ENCODE results near the gene UTP25.

The UTP25 gene

DNA sequence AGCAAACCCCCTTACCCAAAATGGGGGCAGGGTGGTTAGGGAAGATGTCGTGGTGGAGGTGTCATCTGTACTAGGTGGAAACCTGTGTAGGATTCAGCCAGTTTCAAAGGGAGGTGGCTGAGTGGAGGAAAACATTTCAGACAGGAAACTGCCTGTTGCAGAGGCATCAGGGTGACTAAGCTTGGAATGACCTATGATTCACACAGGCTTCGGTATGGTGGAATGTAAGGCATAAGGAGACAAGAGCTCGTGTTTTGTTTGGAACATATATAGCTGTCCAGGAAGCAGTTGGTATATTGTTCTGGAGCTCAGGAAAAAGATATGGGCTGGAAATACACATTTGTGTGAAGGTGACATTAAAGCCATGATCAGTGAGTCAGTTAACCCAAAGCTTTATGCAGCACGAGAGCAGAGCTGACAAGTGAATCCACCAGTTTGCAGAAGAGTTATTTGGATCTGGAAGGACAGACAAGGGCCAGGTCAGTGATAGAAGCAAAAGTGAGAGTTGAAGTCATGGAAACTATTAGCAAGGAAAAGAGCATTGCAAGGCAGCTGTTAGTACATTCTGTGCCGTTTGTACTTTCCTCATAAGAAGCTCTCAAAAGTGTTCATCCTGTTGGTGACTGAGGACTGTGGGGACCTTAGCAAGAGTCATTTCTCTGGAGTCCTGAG lies 12.2 kb downstream of the UTP25 start:
- Histone ChIP-seq H3K27me3 (ENCODE audit: control insufficient read depth in 1 of 2, insufficient read depth in 2 of 2, low read length in 2 of 2) (no peaks in the 10 kb centered on the region), H3K36me3 (ENCODE audit: control insufficient read depth in 2 of 2, insufficient read depth in 2 of 2, low read length in 2 of 2) (peaks cover 63 to 71% of the 10 kb centered on the region in 2 donors), H3K27ac (ENCODE audit: low read length) (no peak overlapping the region), H3K9me3 (ENCODE audit: control insufficient read depth in 2 of 2, low read length in 2 of 2) (no peaks in the 10 kb centered on the region), H3K4me3 (ENCODE audit: low read length in 2 of 2) (no peak overlapping the region), H3K4me1 (ENCODE audit: control insufficient read depth, insufficient read depth, low read length) (no peaks in the 10 kb centered on the region), H3K9ac (ENCODE audit: low read length in 2 of 2) (no peak overlapping the region)

DNA sequence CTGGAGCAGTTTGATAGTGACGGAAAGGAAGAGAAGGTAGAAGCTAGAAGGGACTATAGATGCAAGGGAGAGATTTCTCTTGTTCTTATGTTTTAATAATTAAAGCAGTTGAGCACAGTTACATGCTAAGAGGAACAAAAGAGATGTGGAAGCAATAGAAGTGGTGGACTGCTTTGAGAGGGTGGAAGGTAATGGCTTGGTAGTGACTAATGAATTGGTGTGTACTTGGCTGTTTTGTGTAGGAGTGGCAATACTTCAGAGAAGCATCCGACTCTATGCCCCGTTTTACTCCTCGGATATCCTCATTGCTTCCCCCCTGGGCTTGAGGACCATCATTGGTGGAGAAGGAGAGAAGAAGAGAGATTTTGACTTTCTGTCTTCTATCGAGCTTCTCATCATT lies 12.8 kb downstream of the UTP25 start:
- no peak overlapping the region for H3K9ac ChIP-seq (ENCODE audit: low read length in 2 of 2)
- no peaks in the 10 kb centered on the region for H3K4me1 ChIP-seq (ENCODE audit: control insufficient read depth, insufficient read depth, low read length)
- H3K36me3 ChIP-seq (ENCODE audit: control insufficient read depth in 2 of 2, insufficient read depth in 2 of 2, low read length in 2 of 2) = peaks cover 67% of the 10 kb centered on the region in 2 donors
- H3K9me3 ChIP-seq (ENCODE audit: control insufficient read depth in 2 of 2, low read length in 2 of 2) = no peaks in the 10 kb centered on the region
- no peak overlapping the region for H3K4me3 ChIP-seq (ENCODE audit: low read length in 2 of 2)
- no peak overlapping the region for H3K27ac ChIP-seq (ENCODE audit: low read length)
- H3K27me3 ChIP-seq (ENCODE audit: control insufficient read depth in 1 of 2, insufficient read depth in 2 of 2, low read length in 2 of 2) = no peaks in the 10 kb centered on the region

DNA sequence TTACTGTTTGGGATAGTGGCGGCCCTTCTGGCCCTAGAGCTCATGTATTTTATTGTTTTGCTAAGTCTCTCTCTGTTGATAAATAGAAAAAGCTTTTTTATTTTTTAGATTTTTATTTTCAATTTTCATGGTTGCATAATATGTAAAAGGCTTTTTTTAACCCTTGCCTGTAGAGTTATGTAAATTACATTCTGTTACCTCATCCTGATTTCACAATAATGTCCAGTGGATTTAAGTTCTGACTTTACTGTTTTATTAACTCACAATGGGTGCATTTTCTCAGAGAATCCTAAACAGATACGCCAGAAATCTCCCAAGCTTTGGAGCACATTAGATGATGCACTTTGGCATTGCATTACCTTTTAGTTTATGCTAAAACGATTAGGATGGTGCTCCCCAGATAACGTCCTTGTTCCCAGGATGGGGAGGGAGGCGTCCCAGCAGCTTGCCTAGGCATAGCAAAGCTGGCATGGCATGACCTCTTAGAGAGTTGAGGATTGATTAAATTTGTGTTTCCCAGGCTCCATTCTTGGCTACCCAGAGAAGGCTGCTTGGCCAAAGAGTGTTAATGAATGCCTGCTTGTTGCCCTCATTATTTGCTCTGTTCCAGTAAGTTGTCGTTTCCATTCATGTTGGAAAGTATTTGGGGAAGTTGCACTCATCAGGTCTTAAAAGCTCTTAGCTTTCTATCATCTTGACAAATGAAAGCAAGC lies 17.1 kb downstream of the UTP25 start:
- Histone ChIP-seq H3K36me3 (ENCODE audit: control insufficient read depth in 2 of 2, insufficient read depth in 2 of 2, low read length in 2 of 2) (peaks cover 48 to 53% of the 10 kb centered on the region in 2 donors), H3K4me3 (ENCODE audit: low read length in 2 of 2) (no peak overlapping the region), H3K4me1 (ENCODE audit: control insufficient read depth, insufficient read depth, low read length) (no peaks in the 10 kb centered on the region), H3K27me3 (ENCODE audit: control insufficient read depth in 1 of 2, insufficient read depth in 2 of 2, low read length in 2 of 2) (no peaks in the 10 kb centered on the region), H3K9me3 (ENCODE audit: control insufficient read depth in 2 of 2, low read length in 2 of 2) (no peaks in the 10 kb centered on the region), H3K9ac (ENCODE audit: low read length in 2 of 2) (no peak overlapping the region), H3K27ac (ENCODE audit: low read length) (no peak overlapping the region)

DNA sequence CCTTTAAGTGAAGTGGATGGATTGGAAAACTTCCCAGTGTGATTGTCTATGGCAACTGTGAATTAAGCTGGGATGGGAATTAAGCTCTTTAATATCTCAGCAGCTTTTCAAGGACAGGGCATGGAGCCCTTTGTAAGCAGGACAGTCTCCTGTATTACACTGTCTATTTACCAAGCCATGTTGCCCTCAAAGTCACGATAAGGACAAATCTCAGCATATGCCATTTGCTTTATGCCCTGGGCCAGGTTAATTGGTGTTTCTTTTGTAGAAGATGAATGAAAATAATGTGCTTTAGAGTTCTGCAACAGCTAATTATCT lies 17.6 kb downstream of the UTP25 start:
- Histone ChIP-seq H3K9me3 (ENCODE audit: control insufficient read depth in 2 of 2, low read length in 2 of 2) (no peaks in the 10 kb centered on the region), H3K27ac (ENCODE audit: low read length) (no peak overlapping the region), H3K27me3 (ENCODE audit: control insufficient read depth in 1 of 2, insufficient read depth in 2 of 2, low read length in 2 of 2) (no peaks in the 10 kb centered on the region), H3K9ac (ENCODE audit: low read length in 2 of 2) (no peak overlapping the region), H3K4me1 (ENCODE audit: control insufficient read depth, insufficient read depth, low read length) (no peaks in the 10 kb centered on the region), H3K4me3 (ENCODE audit: low read length in 2 of 2) (no peak overlapping the region), H3K36me3 (ENCODE audit: control insufficient read depth in 2 of 2, insufficient read depth in 2 of 2, low read length in 2 of 2) (peaks cover 44 to 49% of the 10 kb centered on the region in 2 donors)

DNA sequence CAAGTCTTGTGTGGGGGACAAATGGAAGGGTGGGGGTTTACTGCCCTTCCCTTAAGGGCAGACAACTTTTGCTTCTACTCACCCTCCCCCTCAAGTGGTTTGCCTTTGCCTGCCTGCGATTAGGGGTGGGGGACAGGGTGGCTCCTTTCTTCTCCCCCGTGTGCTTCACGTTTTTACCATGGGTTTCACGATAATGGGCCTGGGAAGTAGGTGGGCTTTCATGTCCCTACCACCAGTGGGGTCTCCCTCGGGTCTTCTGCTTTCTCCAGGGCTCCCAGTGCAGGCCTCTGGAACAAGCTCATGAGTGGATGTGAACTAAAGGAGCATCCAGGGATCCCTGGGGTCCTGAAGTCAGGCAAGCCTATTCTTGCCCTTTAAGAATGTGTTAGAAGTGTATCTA lies 21.6 kb downstream of the UTP25 start:
- no peak overlapping the region for H3K27ac ChIP-seq (ENCODE audit: low read length)
- peaks cover 26 to 35% of the 10 kb centered on the region in 2 donors for H3K36me3 ChIP-seq (ENCODE audit: control insufficient read depth in 2 of 2, insufficient read depth in 2 of 2, low read length in 2 of 2)
- H3K9me3 ChIP-seq (ENCODE audit: control insufficient read depth in 2 of 2, low read length in 2 of 2) = no peaks in the 10 kb centered on the region

DNA sequence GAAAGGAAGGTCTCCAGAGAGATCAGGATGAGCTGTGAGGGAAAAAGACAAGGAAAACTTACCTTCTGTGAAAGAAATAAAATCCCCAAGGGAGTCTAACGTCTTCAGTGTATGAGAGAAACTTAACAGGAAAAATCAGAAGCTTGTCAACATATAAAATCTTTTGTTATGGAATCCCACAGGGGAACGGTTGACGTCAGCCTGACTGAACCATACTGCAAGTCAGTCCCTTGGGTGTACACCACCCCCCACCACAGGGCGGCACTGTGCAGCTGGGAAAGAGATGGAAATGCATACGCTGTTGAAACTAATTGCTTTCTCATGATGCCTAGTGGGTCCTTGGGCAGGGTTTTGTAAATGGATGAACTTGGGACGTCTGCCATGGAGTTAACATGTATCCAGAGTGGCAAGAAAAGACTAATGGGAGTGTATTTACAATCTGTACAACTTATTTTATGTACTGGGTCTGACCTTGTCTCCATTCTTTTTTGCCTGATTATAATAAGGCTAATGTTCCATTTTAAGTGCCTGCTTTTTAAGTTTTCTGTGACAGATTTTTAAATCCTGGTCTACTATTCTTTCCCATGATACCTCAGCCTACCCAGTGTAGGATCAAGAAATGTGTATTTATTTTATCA lies 22.7 kb downstream of the UTP25 start:
- H3K27me3 ChIP-seq (ENCODE audit: control insufficient read depth in 1 of 2, insufficient read depth in 2 of 2, low read length in 2 of 2) = no peaks in the 10 kb centered on the region
- H3K36me3 ChIP-seq (ENCODE audit: control insufficient read depth in 2 of 2, insufficient read depth in 2 of 2, low read length in 2 of 2) = peaks cover 29 to 31% of the 10 kb centered on the region in 2 donors
- H3K27ac ChIP-seq (ENCODE audit: low read length) = no peak overlapping the region
- no peaks in the 10 kb centered on the region for H3K9me3 ChIP-seq (ENCODE audit: control insufficient read depth in 2 of 2, low read length in 2 of 2)
- no peak overlapping the region for H3K4me3 ChIP-seq (ENCODE audit: low read length in 2 of 2)
- H3K9ac ChIP-seq (ENCODE audit: low read length in 2 of 2) = no peak overlapping the region
- no peaks in the 10 kb centered on the region for H3K4me1 ChIP-seq (ENCODE audit: control insufficient read depth, insufficient read depth, low read length)

More for the DNA sequence above, 21.6 kb downstream of the UTP25 start:
- no peak overlapping the region for H3K4me3 ChIP-seq (ENCODE audit: low read length in 2 of 2)
- H3K9ac ChIP-seq (ENCODE audit: low read length in 2 of 2) = no peak overlapping the region
- H3K27me3 ChIP-seq (ENCODE audit: control insufficient read depth in 1 of 2, insufficient read depth in 2 of 2, low read length in 2 of 2) = no peaks in the 10 kb centered on the region
- no peaks in the 10 kb centered on the region for H3K4me1 ChIP-seq (ENCODE audit: control insufficient read depth, insufficient read depth, low read length)

DNA sequence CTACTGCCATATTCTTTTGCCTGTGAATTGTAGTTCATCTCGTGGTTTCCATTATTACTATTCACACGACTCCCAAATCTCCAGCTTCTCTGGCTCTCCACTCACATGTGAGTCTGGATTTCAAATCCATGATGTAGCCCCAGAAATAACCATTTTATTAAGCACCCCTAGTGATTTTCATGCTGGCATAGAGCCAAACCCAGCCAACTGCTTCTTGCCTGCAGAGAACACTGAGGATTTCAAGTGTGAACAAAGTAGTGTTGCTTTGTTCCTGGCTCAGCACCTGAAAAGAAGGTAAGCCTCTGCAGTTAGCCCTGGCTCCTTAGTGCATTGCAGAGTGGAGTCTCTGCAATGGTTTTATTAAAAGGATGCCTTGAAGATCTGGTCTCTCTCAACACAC lies 25.9 kb downstream of the UTP25 start:
- Histone ChIP-seq H3K4me3 (ENCODE audit: low read length in 2 of 2) (no peak overlapping the region), H3K27me3 (ENCODE audit: control insufficient read depth in 1 of 2, insufficient read depth in 2 of 2, low read length in 2 of 2) (no peaks in the 10 kb centered on the region), H3K9me3 (ENCODE audit: control insufficient read depth in 2 of 2, low read length in 2 of 2) (no peaks in the 10 kb centered on the region), H3K36me3 (ENCODE audit: control insufficient read depth in 2 of 2, insufficient read depth in 2 of 2, low read length in 2 of 2) (peaks cover 26 to 28% of the 10 kb centered on the region in 2 donors), H3K4me1 (ENCODE audit: control insufficient read depth, insufficient read depth, low read length) (no peaks in the 10 kb centered on the region), H3K9ac (ENCODE audit: low read length in 2 of 2) (no peak overlapping the region), H3K27ac (ENCODE audit: low read length) (no peak overlapping the region)

DNA sequence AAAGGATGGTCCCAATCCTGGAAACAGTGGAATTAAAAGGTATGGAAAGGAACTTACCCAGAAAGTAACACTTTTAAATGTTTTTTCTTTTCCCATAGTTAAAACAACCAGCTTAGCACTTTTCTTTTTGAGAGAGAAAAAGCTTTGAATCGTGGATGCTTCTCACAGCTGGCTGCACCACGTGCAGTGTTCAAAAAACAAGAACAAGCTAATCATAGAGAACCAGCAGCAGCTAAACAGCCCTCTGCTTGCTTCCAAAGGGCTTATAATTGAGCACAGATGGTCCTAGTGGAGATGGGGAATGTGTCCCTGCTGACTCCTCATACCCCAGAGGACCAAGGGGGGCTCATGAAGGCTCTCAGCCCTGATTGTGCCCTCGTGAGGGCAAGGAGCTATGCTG lies 26.4 kb downstream of the UTP25 start:
- Histone ChIP-seq H3K9me3 (ENCODE audit: control insufficient read depth in 2 of 2, low read length in 2 of 2) (no peaks in the 10 kb centered on the region), H3K4me1 (ENCODE audit: control insufficient read depth, insufficient read depth, low read length) (no peaks in the 10 kb centered on the region), H3K4me3 (ENCODE audit: low read length in 2 of 2) (no peak overlapping the region), H3K9ac (ENCODE audit: low read length in 2 of 2) (no peak overlapping the region), H3K27me3 (ENCODE audit: control insufficient read depth in 1 of 2, insufficient read depth in 2 of 2, low read length in 2 of 2) (no peaks in the 10 kb centered on the region), H3K36me3 (ENCODE audit: control insufficient read depth in 2 of 2, insufficient read depth in 2 of 2, low read length in 2 of 2) (peaks cover 23 to 25% of the 10 kb centered on the region in 2 donors), H3K27ac (ENCODE audit: low read length) (no peak overlapping the region)

DNA sequence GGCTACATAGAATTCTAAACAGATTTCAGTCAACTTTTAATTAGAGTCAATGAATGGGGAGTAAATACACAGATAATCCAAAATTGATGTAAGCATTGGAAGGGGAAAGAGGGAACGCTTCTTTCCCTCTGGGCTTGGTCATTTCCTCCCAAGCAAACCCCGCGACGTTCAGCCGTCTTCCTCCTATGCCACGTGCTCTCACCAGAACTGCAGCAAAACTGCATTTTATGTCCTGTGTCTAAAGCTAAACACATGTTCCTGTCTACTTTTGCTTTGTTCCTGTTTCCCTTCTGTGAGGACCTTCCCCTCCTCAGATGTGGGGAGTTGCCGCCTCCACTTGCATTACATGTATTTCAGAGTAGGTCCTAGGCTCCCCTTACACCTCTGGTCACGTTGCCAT lies 27.2 kb downstream of the UTP25 start:
- Histone ChIP-seq H3K4me3 (ENCODE audit: low read length in 2 of 2) (no peak overlapping the region), H3K27ac (ENCODE audit: low read length) (no peak overlapping the region), H3K36me3 (ENCODE audit: control insufficient read depth in 2 of 2, insufficient read depth in 2 of 2, low read length in 2 of 2) (peaks cover 19 to 21% of the 10 kb centered on the region in 2 donors), H3K27me3 (ENCODE audit: control insufficient read depth in 1 of 2, insufficient read depth in 2 of 2, low read length in 2 of 2) (no peaks in the 10 kb centered on the region), H3K9ac (ENCODE audit: low read length in 2 of 2) (no peak overlapping the region), H3K9me3 (ENCODE audit: control insufficient read depth in 2 of 2, low read length in 2 of 2) (no peaks in the 10 kb centered on the region), H3K4me1 (ENCODE audit: control insufficient read depth, insufficient read depth, low read length) (no peaks in the 10 kb centered on the region)

DNA sequence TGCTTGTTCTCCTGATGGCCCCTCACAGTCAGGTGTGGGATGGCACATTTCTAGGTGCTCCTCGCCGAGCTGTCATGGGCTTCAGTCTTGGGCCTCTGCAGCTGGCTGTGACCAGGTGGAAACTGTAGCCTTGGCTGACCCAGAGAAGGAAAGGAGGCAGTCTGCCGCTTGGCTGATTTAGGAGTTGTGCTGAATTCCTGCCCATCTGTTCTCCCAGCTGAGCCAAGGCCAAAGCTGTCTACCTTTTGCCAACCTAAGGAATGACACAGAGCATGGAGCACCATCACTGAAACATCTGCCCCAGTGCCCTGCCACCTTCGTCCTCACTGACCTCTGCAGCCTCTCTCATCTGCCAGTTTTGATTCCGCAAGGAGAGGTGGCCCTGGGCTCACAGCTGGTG lies 27.9 kb downstream of the UTP25 start:
- H3K36me3 ChIP-seq (ENCODE audit: control insufficient read depth in 2 of 2, insufficient read depth in 2 of 2, low read length in 2 of 2) = peaks cover 17 to 21% of the 10 kb centered on the region in 2 donors

More for the DNA sequence above, 27.9 kb downstream of the UTP25 start:
- Histone ChIP-seq H3K27ac (ENCODE audit: low read length) (no peak overlapping the region), H3K4me3 (ENCODE audit: low read length in 2 of 2) (no peak overlapping the region), H3K4me1 (ENCODE audit: control insufficient read depth, insufficient read depth, low read length) (no peaks in the 10 kb centered on the region), H3K27me3 (ENCODE audit: control insufficient read depth in 1 of 2, insufficient read depth in 2 of 2, low read length in 2 of 2) (no peaks in the 10 kb centered on the region), H3K9me3 (ENCODE audit: control insufficient read depth in 2 of 2, low read length in 2 of 2) (no peaks in the 10 kb centered on the region), H3K9ac (ENCODE audit: low read length in 2 of 2) (no peak overlapping the region)
